ENCODE results near the gene STX16.

DNA sequence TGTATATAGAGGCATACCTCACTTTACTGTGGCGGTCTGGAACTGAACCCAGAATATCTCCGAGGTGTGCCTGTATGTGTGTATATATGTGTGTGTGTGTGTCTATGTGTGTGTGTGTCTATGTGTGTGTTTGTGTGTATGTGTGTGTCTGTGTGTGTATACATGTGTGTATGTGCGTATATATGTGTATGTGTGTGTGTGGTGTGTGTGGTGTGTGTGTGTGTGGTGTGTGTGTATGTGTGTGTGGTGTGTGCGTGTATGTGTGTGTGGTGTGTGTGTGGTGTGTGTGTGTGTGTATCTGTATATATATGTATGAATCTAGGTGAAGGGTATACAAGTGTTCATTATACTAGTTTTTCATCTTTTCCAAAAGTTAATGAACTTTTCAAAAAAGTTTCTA is 37.3 kb downstream of the STX16 start:
- TF ChIP-seq RFX7 (CRISPR knock-in tag; IDR thresholded peaks at IDR 0.05) = no peak
- TF ChIP-seq SIN3A (IDR thresholded peaks at IDR 0.05; ENCODE audit: borderline replicate concordance in 2 of 2, control insufficient read depth in 1 of 2, low read depth in 2 of 2, low read length in 2 of 2) = no peak
- TF ChIP-seq, protein P1, sequence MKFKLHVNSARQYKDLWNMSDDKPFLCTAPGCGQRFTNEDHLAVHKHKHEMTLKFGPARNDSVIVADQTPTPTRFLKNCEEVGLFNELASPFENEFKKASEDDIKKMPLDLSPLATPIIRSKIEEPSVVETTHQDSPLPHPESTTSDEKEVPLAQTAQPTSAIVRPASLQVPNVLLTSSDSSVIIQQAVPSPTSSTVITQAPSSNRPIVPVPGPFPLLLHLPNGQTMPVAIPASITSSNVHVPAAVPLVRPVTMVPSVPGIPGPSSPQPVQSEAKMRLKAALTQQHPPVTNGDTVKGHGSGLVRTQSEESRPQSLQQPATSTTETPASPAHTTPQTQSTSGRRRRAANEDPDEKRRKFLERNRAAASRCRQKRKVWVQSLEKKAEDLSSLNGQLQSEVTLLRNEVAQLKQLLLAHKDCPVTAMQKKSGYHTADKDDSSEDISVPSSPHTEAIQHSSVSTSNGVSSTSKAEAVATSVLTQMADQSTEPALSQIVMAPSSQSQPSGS (CRISPR knock-in tag; IDR thresholded peaks at IDR 0.05) = no peak
